HL-60 (cell line): Measurements from ENCODE around the gene RSPO3.

Source experiments
- DNase-seq, 2 experiments: peaks; one replicate each; pipeline ENCODE4 v3.0.0-alpha.2; 2010 to 2020; ENCODE audit warnings: low read depth in 1 of 2, low spot score in 1 of 2
- H3K27ac ChIP-seq: fragments of 250-450 bp; sonication (Bioruptor Pico); replicated peaks from 2 replicates; pipeline ENCODE4 v1.5.1; 2020; ENCODE audit warnings: mild to moderate bottlenecking, moderate library complexity
- H3K27me3 ChIP-seq: fragments of 250-450 bp; sonication (Bioruptor Pico); 2 replicates; pipeline ENCODE4 v1.5.1; 2021; ENCODE audit warnings: mild to moderate bottlenecking, moderate library complexity; ENCODE audit not compliant: insufficient read depth, poor library complexity, severe bottlenecking
- H3K4me3 ChIP-seq: replicated peaks from 2 replicates; pipeline ENCODE4 v1.5.1; 2011; ENCODE audit warnings: mild to moderate bottlenecking, control low read depth, low read length; ENCODE audit not compliant: insufficient read depth
- GABPA ChIP-seq: IDR thresholded peaks from 2 replicates; pipeline ENCODE4 v1.6.1; 2012; ENCODE audit warnings: low read depth
- POLR2AphosphoS5 ChIP-seq: IDR thresholded peaks from 2 replicates; pipeline ENCODE4 v1.6.1; 2012; ENCODE audit warnings: low read depth
- SPI1 ChIP-seq: IDR thresholded peaks from 2 replicates; pipeline ENCODE4 v1.6.1; 2012; ENCODE audit warnings: low read depth, mild to moderate bottlenecking, borderline replicate concordance
- TF ChIP-seq, protein P1 (sequence below): IDR thresholded peaks from 2 replicates; pipeline ENCODE4 v1.6.1; 2012; ENCODE audit warnings: low read depth; ENCODE audit not compliant: insufficient replicate concordance
- TF ChIP-seq, protein P2 (sequence below): IDR thresholded peaks from one replicate; pipeline ENCODE4 v1.5.1; 2011; ENCODE audit warnings: low read length, control low read depth, inconsistent platforms; ENCODE audit not compliant: insufficient read depth

The RSPO3 gene

DNA sequence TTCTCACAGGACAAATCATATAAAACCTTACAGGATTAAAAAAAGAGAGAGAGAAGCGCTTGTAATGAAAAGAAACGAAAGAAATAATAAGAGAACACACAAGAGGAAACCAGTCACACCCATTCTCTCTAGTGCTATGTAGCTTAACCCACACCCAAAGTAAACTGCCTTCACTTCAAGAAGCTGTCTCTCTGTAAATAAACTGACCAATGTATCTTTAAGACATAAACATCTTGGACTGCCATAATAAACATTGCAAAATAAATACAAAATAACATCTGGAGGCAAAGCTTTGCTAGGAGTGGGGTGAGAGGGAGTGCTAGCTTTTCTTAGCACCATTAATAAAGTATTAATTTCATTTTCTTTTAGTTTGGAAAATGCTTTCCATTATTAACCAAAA lies 86.6 kb downstream of the RSPO3 start:
- no peak for DNase-seq
- TF ChIP-seq, protein P1, sequence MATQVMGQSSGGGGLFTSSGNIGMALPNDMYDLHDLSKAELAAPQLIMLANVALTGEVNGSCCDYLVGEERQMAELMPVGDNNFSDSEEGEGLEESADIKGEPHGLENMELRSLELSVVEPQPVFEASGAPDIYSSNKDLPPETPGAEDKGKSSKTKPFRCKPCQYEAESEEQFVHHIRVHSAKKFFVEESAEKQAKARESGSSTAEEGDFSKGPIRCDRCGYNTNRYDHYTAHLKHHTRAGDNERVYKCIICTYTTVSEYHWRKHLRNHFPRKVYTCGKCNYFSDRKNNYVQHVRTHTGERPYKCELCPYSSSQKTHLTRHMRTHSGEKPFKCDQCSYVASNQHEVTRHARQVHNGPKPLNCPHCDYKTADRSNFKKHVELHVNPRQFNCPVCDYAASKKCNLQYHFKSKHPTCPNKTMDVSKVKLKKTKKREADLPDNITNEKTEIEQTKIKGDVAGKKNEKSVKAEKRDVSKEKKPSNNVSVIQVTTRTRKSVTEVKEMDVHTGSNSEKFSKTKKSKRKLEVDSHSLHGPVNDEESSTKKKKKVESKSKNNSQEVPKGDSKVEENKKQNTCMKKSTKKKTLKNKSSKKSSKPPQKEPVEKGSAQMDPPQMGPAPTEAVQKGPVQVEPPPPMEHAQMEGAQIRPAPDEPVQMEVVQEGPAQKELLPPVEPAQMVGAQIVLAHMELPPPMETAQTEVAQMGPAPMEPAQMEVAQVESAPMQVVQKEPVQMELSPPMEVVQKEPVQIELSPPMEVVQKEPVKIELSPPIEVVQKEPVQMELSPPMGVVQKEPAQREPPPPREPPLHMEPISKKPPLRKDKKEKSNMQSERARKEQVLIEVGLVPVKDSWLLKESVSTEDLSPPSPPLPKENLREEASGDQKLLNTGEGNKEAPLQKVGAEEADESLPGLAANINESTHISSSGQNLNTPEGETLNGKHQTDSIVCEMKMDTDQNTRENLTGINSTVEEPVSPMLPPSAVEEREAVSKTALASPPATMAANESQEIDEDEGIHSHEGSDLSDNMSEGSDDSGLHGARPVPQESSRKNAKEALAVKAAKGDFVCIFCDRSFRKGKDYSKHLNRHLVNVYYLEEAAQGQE: no peak
- TF ChIP-seq SPI1: no peak
- TF ChIP-seq, protein P2, sequence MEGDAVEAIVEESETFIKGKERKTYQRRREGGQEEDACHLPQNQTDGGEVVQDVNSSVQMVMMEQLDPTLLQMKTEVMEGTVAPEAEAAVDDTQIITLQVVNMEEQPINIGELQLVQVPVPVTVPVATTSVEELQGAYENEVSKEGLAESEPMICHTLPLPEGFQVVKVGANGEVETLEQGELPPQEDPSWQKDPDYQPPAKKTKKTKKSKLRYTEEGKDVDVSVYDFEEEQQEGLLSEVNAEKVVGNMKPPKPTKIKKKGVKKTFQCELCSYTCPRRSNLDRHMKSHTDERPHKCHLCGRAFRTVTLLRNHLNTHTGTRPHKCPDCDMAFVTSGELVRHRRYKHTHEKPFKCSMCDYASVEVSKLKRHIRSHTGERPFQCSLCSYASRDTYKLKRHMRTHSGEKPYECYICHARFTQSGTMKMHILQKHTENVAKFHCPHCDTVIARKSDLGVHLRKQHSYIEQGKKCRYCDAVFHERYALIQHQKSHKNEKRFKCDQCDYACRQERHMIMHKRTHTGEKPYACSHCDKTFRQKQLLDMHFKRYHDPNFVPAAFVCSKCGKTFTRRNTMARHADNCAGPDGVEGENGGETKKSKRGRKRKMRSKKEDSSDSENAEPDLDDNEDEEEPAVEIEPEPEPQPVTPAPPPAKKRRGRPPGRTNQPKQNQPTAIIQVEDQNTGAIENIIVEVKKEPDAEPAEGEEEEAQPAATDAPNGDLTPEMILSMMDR: no peak
- TF ChIP-seq POLR2AphosphoS5: no peak
- TF ChIP-seq GABPA: no peak
- Histone ChIP-seq H3K27ac (no peak overlapping the region; the same call in 1 of the 2 replicates), H3K4me3 (no peak overlapping the region), H3K27me3 (no peaks in the 10 kb centered on the region)

DNA sequence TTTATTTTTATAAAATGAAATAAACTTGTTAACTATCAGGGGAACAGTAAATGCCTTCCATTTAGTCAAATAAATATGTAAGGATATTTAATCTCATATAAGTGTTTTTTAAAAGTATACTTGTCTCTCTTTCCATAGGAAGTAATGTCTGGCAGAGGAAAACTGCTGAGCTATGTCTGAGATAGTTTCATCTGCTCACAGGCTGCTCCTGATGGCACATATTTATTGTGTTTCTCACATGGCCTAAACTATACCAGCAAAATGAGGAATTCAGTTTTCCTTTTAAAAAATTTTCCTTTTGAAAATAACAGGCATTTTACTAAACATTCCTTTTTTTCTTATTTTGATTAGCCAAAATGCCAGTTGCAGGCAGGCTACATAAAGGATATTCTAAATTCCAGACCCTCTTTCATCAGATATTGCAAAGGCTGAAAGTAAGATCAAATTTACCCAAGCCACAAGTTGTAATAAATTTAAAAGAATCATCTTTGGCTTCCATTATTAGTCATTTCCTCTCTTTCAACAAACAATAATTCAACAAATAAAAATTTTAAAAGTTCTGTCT lies 88.1 kb downstream of the RSPO3 start:
- Histone ChIP-seq H3K4me3 (no peak overlapping the region), H3K27ac (no peak overlapping the region), H3K27me3 (no peaks in the 10 kb centered on the region)
- TF ChIP-seq POLR2AphosphoS5 (no peak), SPI1 (no peak), GABPA (no peak)
- TF ChIP-seq, protein P2: no peak
- TF ChIP-seq, protein P1: no peak
- DNase-seq: no peak

DNA sequence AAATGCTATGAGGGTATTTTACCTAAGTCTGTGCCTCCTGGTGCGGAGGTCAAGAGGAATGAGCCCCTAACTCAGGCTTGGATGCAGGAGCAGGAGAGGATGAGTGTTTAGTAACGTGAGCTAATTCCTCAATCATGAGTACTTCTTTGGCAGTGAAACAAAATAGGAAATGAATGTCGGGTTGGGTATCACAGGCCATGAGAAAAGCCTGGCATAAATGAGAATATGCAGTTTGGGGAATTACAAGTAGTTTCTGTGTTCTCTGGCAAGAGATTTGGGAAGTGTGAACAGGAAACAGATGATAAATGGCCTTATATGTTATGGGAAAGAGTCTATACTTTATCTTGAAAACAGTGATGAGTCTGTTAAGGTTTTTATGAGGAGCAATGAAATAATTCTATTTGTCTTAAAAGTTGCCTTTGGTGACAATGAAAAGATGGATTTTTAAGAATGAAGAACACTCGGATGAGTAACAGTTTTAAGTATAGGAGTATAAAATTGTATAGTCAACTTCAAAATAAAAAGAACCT lies 89.2 kb downstream of the RSPO3 start:
- no peak for TF ChIP-seq SPI1
- TF ChIP-seq POLR2AphosphoS5: no peak
- TF ChIP-seq, protein P1: no peak
- TF ChIP-seq, protein P2: no peak
- no peak for TF ChIP-seq GABPA
- Histone ChIP-seq H3K27ac (no peak overlapping the region), H3K4me3 (no peak overlapping the region), H3K27me3 (no peaks in the 10 kb centered on the region)
- DNase-seq: no peak
